Astrocyte of the spinal cord (primary cell): Measurements from ENCODE around the gene SAV1.

Experiments
- DNase-seq: peaks from one replicate; pipeline ENCODE4 v3.0.0; 2011; ENCODE audit warnings: low read depth, low spot score
- H3K4me3 ChIP-seq: 2 replicates; pipeline ENCODE4 v1.5.1; 2011; ENCODE audit warnings: low read depth, mild to moderate bottlenecking, low read length, moderate library complexity
- in situ Hi-C: cut with HindIII; loops from 2 replicates; pipeline ENCODE4 v1.10.0; 2017; ENCODE audit warnings: low sequenced_read_pairs
- TF ChIP-seq, protein P1 (sequence below): IDR thresholded peaks from 2 replicates; pipeline ENCODE4 v1.5.1; 2012; ENCODE audit warnings: low read depth, mild to moderate bottlenecking, low read length, inconsistent platforms

Gene SAV1

GRCh38 chr14:50594577-50595316 is 73.4 kb downstream of the SAV1 start:
- in situ Hi-C loops: no loop called here
- TF ChIP-seq, protein P1, sequence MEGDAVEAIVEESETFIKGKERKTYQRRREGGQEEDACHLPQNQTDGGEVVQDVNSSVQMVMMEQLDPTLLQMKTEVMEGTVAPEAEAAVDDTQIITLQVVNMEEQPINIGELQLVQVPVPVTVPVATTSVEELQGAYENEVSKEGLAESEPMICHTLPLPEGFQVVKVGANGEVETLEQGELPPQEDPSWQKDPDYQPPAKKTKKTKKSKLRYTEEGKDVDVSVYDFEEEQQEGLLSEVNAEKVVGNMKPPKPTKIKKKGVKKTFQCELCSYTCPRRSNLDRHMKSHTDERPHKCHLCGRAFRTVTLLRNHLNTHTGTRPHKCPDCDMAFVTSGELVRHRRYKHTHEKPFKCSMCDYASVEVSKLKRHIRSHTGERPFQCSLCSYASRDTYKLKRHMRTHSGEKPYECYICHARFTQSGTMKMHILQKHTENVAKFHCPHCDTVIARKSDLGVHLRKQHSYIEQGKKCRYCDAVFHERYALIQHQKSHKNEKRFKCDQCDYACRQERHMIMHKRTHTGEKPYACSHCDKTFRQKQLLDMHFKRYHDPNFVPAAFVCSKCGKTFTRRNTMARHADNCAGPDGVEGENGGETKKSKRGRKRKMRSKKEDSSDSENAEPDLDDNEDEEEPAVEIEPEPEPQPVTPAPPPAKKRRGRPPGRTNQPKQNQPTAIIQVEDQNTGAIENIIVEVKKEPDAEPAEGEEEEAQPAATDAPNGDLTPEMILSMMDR: no peak
- no peak for DNase-seq
- H3K4me3 ChIP-seq: no peak overlapping the region

DNA sequence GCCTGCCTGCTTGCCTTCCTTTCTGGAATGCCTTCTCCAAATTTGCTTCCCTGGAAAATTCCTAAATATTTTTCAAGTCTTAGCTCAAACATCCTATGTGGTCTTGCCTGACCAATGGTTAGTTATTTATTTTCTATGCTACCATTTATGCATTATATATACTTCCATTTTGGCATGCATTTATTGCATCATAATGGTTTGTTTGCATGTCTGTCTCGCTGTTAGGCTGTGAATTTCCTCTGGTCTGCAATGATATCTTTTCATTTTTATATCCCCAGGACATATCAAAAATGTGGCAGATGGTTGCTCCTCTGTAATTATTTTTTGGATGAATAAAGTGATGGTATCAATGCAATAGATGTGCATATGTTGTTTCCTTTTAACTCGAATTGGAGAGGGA is 77.6 kb downstream of the SAV1 start:
- TF ChIP-seq, protein P1: no peak
- DNase-seq: no peak
- no peak overlapping the region for H3K4me3 ChIP-seq
- in situ Hi-C loops: no loop called here
